Metanephros (tissue), 2 donors: ENCODE data around the gene MDK. TPM values are rescaled to one million over a fixed set of nuclear protein-coding genes. Genes with fewer than 3 reads are reported as not detected.

Experiments used
- small RNA-seq: library from RNA; depleted of rRNA; stranded (forward); fragments of <200 nt; gene quantifications from one replicate; pipeline ENCODE3, GENCODE V24; 2014; ENCODE audit warnings: low replicate concordance
- total RNA-seq: library from RNA; depleted of rRNA; stranded (reverse); fragments of >200 nt; gene quantifications from one replicate; pipeline ENCODE4 v1.2.3, GENCODE V29; 2014

The MDK gene, protein sequence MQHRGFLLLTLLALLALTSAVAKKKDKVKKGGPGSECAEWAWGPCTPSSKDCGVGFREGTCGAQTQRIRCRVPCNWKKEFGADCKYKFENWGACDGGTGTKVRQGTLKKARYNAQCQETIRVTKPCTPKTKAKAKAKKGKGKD
- total RNA-seq = 288 TPM

DNA sequence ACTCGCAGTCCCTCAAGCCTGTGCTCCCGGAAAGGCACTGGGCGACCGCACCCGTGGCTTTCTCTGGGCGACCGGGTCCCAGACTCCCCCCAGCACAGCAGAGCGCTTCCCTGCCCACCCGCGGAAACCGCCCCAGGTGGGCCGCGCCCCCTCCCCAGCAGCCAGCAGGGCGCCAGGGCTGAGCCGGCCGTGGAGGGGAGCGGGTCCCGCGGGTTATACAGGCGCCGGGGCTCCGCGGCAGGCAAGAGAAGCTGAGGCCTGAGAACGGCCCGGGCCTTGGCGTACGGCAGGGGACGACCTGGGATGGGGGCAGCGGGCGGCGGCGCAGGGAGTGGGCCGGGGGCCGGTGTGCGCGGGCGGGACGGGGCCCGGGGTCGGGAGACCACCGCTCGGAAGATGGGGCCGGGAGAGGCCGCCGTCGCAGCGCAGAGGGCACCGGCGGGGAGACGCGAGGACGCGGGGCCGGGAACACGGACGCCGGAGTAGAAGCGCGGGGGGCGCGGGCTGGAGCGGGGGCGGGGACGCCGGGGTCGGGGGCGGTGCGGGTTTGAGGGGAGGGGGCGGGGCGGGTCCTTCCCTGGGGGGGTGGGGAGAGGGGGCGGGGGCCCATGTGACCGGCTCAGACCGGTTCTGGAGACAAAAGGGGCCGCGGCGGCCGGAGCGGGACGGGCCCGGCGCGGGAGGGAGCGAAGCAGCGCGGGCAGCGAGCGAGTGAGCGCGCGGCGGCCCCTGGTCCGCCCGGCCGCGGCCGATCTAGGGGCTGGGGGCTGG, at the start of gene MDK:
Gene MDK (plus strand): TSS at position 622 of the 771 bp plus-strand sequence. CDS start 389 bp downstream, outside the sequence.

DNA sequence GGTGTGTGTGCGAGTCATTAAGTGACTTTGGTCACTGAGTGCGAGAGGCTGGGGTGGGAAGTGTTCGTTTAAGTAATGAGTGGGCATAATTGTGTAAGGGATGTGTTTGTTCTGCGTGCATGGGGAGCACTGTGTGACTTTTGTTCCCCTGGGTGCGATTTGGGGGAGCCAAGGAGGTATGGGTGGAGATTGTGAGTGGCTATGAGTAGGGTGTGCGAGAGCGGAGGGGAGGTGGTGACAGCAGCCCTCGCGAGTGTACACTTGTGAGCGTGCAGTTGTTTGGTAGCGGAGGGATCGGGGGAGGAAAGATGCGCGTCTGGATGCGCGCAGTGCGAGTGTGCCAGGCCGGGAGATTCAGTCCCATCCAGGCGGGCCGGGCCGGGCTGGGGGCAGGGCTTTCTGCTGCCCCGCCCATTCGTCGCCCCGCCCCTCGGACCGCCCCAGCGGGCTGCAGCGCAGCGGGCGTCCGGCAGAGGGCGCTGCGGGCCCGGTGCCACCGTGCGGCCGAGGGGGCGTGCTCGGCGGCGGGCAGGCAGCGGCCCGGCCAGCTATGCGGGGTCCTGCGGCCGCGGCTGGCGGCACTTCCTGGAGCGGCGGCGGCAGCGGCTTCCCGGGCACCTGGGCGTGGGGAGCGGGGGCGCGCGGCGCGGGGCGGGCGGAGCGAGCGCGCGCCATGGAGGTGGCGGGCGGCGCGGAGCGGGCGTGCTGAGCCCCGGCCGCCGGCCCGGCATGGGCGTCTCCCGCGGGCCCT, 34.4 kb upstream of the MDK start, which contains the start of gene DGKZ:
Gene DGKZ (plus strand): TSS at position 578 of the 751 bp plus-strand sequence. CDS start 197 bp downstream, outside the sequence.

DNA sequence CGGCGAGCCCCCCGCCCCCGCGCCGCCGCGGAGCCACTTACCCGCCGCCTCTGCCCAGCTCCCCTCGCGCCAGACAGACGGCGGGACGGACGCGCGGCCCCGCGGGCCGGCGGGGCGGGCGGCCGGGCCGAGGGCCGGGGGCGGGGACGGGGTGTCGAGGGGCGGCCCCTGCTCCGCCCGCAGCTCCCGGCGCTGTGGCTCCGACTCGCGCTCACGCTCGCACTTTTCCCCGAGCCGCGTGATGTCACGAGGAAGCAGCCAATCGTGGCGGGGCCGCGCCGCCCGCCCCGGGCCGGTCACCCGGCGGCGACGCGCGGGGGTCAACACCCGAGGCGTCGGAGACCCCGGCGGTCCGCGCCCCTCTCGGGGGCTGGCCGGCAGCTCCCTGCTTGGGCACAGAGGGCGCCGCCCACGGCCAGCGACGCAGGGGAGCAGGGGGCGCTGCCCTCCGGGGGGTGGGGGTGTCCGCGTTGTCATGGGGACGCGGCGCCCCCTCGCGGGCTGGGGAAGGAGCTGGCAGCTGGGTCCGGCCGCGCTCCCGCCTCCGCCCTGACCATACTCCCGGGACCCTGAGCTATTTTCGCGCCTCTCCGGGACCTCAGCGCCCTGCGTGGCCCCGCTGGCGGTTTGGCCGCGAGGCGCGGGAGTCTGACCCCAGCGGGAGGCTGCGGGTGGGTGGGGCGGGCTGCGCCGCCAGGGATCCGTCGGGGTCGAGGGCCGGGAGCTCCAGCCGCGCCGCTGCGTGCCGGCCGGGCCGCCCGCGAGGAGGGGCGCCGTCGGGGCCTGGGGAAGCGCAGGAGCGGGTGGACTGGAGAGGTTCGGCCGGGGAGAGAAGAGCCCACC, 10.3 kb downstream of the MDK start, which contains the start of gene CHRM4:
Gene CHRM4 (minus strand): TSS at position 199 of the 843 bp plus-strand sequence. CDS start 5,219 bp downstream, outside the sequence.

Small RNA genes lying within 50 kb of the gene (small RNA-seq; reads per million reads assigned to genes)
- not detected for gene MIR4688

Other genes with a start within 250 kb of the MDK start
- gene CREB3L1, start 104.0 kb upstream of the MDK start, total RNA-seq = 11.7 TPM
- 58.2 TPM for gene DGKZ, start 34.2 kb upstream of the MDK start, total RNA-seq
- gene CHRM4, start 10.1 kb downstream of the MDK start, total RNA-seq = 0.18 TPM
- 46.8 TPM for gene AMBRA1, start 212.4 kb downstream of the MDK start, total RNA-seq
- gene HARBI1, start 235.6 kb downstream of the MDK start, total RNA-seq = 5.2 TPM
- gene ATG13, start 235.9 kb downstream of the MDK start, total RNA-seq = 77.1 TPM